Measurements from ENCODE around the gene SOX21. TPM values are rescaled to one million over a fixed set of nuclear protein-coding genes. Genes with fewer than 3 reads are reported as not detected.
A peak's percentile ranks its signal among the peaks of the same experiment; 100 is the strongest.

Gene SOX21
- total RNA-seq, 1 experiment from 2014 or later: 11.4 TPM

GRCh38 chr13:94674609-94675348 is 37.6 kb downstream of the SOX21 start:
- ChIA-PET POLR2A (no interaction called here), CTCF (interaction anchor here (0.6 to 4.1 kb wide), 11 partner anchors 11 to 275 kb away, joined by 3 to 33 read pairs (median 4); no protein-coding TSS in a partner anchor)
- Mint-ChIP-seq H3K9me3 (no peaks in the 10 kb centered on the region), H3K36me3 (no peaks in the 10 kb centered on the region), H3K27me3 (ENCODE audit: low read depth) (no peaks in the 10 kb centered on the region; the same call in 1 of the 2 replicates), H3K4me1 (peaks cover 20% of the 10 kb centered on the region), H3K27ac (no peak overlapping the region), H3K4me3 (no peak overlapping the region)
- TF ChIP-seq CTCF (IDR thresholded peaks at IDR 0.05): peak; percentile 68
- TF ChIP-seq IRF2 (CRISPR knock-in tag; IDR thresholded peaks at IDR 0.05; ENCODE audit: borderline replicate concordance, low read depth): no peak
- ATAC-seq (peak; percentile 91), DNase-seq (ENCODE audit: low spot score) (peak; percentile 78)

- H3K27ac Mint-ChIP-seq: peak overlapping the region; percentile 71
- peak; percentile 73 for ATAC-seq
- no peaks in the 10 kb centered on the region; the same call in 1 of the 2 replicates for H3K27me3 Mint-ChIP-seq (ENCODE audit: low read depth)
- ChIA-PET CTCF (interaction anchor here (1.0 to 4.1 kb wide), 4 partner anchors 13 to 53 kb away, joined by 3 to 33 read pairs (median 4); no protein-coding TSS in a partner anchor), POLR2A (no interaction called here)
- H3K4me1 Mint-ChIP-seq: peaks cover 20% of the 10 kb centered on the region
- TF ChIP-seq ESRRA (CRISPR knock-in tag; IDR thresholded peaks at IDR 0.05; ENCODE audit: borderline replicate concordance) (no peak), TEAD1 (CRISPR knock-in tag; IDR thresholded peaks at IDR 0.05) (peak; percentile 15; the same call in 1 of the 2 replicates), RORB (CRISPR knock-in tag; IDR thresholded peaks at IDR 0.05) (no peak)
- H3K36me3 Mint-ChIP-seq: no peaks in the 10 kb centered on the region
- H3K9me3 Mint-ChIP-seq: no peaks in the 10 kb centered on the region
- peak; percentile 33 for DNase-seq (ENCODE audit: low spot score)
- no peak overlapping the region for H3K4me3 Mint-ChIP-seq
Measured at GRCh38 chr13:94673851-94674250, 38.5 kb downstream of the SOX21 start.

- POLR2A ChIA-PET: interaction anchor here (0.8 kb wide), 1 partner anchor 296 kb away, joined by 4 read pairs; no protein-coding TSS in a partner anchor
- no peak overlapping the region for H3K27ac Mint-ChIP-seq
- no peak for ATAC-seq
- H3K9me3 Mint-ChIP-seq: no peaks in the 10 kb centered on the region
- CTCF ChIA-PET: interaction anchor here (0.9 to 4.1 kb wide), 2 partner anchors 12 to 732 kb away, joined by 3 to 33 read pairs; no protein-coding TSS in a partner anchor
- DNase-seq (ENCODE audit: low spot score): no peak
- no peaks in the 10 kb centered on the region; the same call in 1 of the 2 replicates for H3K27me3 Mint-ChIP-seq (ENCODE audit: low read depth)
- TF ChIP-seq NFATC4 (CRISPR knock-in tag; IDR thresholded peaks at IDR 0.05): no peak
- H3K36me3 Mint-ChIP-seq: no peaks in the 10 kb centered on the region
- H3K4me1 Mint-ChIP-seq: peaks cover 12% of the 10 kb centered on the region
- H3K4me3 Mint-ChIP-seq: no peak overlapping the region
Measured at GRCh38 chr13:94672400-94672799, 39.9 kb downstream of the SOX21 start.

GRCh38 chr13:94667190-94667589 is 45.2 kb downstream of the SOX21 start:
- DNase-seq (ENCODE audit: low spot score): no peak
- Mint-ChIP-seq H3K27ac (no peak overlapping the region), H3K9me3 (no peaks in the 10 kb centered on the region), H3K4me1 (peaks cover 12% of the 10 kb centered on the region), H3K27me3 (ENCODE audit: low read depth) (peaks cover 5% of the 10 kb centered on the region), H3K4me3 (no peak overlapping the region), H3K36me3 (no peaks in the 10 kb centered on the region)
- TF ChIP-seq ZNF512 (CRISPR knock-in tag; IDR thresholded peaks at IDR 0.05; ENCODE audit: borderline replicate concordance) (no peak), AFF4 (CRISPR knock-in tag; IDR thresholded peaks at IDR 0.05; ENCODE audit: borderline replicate concordance) (no peak), ZMAT4 (CRISPR knock-in tag; IDR thresholded peaks at IDR 0.05) (no peak), GRHL2 (CRISPR knock-in tag; IDR thresholded peaks at IDR 0.05; ENCODE audit: insufficient replicate concordance, severe bottlenecking) (no peak)
- POLR2A ChIA-PET: no interaction called here
- CTCF ChIA-PET: interaction anchor here (1.7 kb wide), 1 partner anchor 635 kb away, joined by 3 read pairs; no protein-coding TSS in a partner anchor
- ATAC-seq: no peak

All from WTC11 (cell line).